HepG2 (cell line): Measurements from ENCODE around the gene AP2B1. TPM values are rescaled to one million over a fixed set of nuclear protein-coding genes. Genes with fewer than 3 reads are reported as not detected.

Source experiments
- ATAC-seq: fragments of 200-7000 bp; cut with Tn5 transposase; 3 replicates; pipeline ENCODE4 v1.9.1; 2020; ENCODE audit warnings: mild to moderate bottlenecking, moderate library complexity
- BruUV-seq: library from RNA; stranded (reverse); fragments of 400-500 nt; replicated peaks from 2 replicates; lab custom pipeline; 2021; lab: Mats Ljungman, UMichigan
- CTCF ChIA-PET: fragments of 300-600 bp; formaldehyde crosslinking; extraction: SDS; loops from one replicate; lab custom pipeline; 2021; ENCODE audit warnings: low total read pairs, inconsistent platforms, low intra/inter-chr PET ratio; lab: Yijun Ruan, JAX
- POLR2A ChIA-PET: fragments of 350-600 bp; sonication (Branson Sonifier 250); formaldehyde crosslinking; loops from one replicate; lab custom pipeline; 2020; ENCODE audit warnings: antibody characterized with exemption, inconsistent platforms; lab: Yijun Ruan, JAX
- DNase-seq: peaks from one replicate; pipeline ENCODE4 v3.0.0-alpha.2; 2015; ENCODE audit warnings: low spot score
- FAIRE-seq: peaks from 3 replicates; lab custom pipeline; 2011; peaks lifted over from hg19 to GRCh38; lab: Jason Lieb, UNC
- H2AFZ ChIP-seq: one replicate; pipeline ENCODE4 v1.6.1; 2011; ENCODE audit warnings: low read length, inconsistent platforms
- H3K27ac ChIP-seq: fragments of 300-600 bp; 3 replicates; pipeline ENCODE4 v1.8.0; 2011; ENCODE audit warnings: mixed run types, mild to moderate bottlenecking, mixed read lengths, low read length, inconsistent platforms; ENCODE audit not compliant: insufficient read depth; ENCODE audit errors: extremely low read length
- H3K27me3 ChIP-seq, 2 experiments: fragments of 200-600 bp in 1 of 2; 2 replicates in 1 of 2; 3 replicates in 1 of 2; pipeline versions ENCODE4 v1.6.0 to v1.8.0; 2011; ENCODE audit warnings: low read length in 2 of 2, mild to moderate bottlenecking in 2 of 2, moderate library complexity in 2 of 2, inconsistent platforms in 1 of 2; ENCODE audit not compliant: insufficient read depth in 2 of 2, control insufficient read depth in 1 of 2
- H3K36me3 ChIP-seq, 2 experiments: fragments of 200-600 bp in 1 of 2; replicated peaks in 1 of 2; 2 replicates in 1 of 2; 3 replicates in 1 of 2; pipeline versions ENCODE4 v1.5.1 to v1.8.0; 2011; ENCODE audit warnings: low read length in 2 of 2, inconsistent platforms in 1 of 2; ENCODE audit not compliant: insufficient read depth in 2 of 2, control insufficient read depth in 1 of 2
- H3K4me1 ChIP-seq: 2 replicates; pipeline ENCODE4 v1.5.1; 2012; ENCODE audit warnings: low read length, inconsistent platforms; ENCODE audit not compliant: insufficient read depth
- H3K4me2 ChIP-seq: 2 replicates; pipeline ENCODE4 v1.6.0; 2011; ENCODE audit warnings: low read depth, low read length, inconsistent platforms
- H3K4me3 ChIP-seq, 3 experiments: fragments of 200-600 bp in 1 of 3; sonication (generic), shearing (Covaris generic) in 1 of 3; replicated peaks in 1 of 3; 2 replicates each; pipeline ENCODE4 v1.5.1; 2011 to 2016; ENCODE audit warnings: low read length in 3 of 3, inconsistent platforms in 2 of 3, low read depth in 2 of 3, mild to moderate bottlenecking in 2 of 3, control low read depth in 1 of 3, mixed read lengths in 1 of 3; ENCODE audit not compliant: insufficient read depth in 1 of 3
- H3K79me2 ChIP-seq: one replicate; pipeline ENCODE4 v1.6.1; 2011; ENCODE audit warnings: low read length, inconsistent platforms; ENCODE audit not compliant: insufficient read depth
- H3K9ac ChIP-seq: 2 replicates; pipeline ENCODE4 v1.6.0; 2011; ENCODE audit warnings: mild to moderate bottlenecking, low read depth, low read length, inconsistent platforms; ENCODE audit not compliant: insufficient read depth
- H3K9me3 ChIP-seq: 2 replicates; pipeline ENCODE4 v1.5.1; 2012; ENCODE audit warnings: mild to moderate bottlenecking, low read length
- H4K20me1 ChIP-seq: 2 replicates; pipeline ENCODE4 v1.6.0; 2011; ENCODE audit warnings: inconsistent platforms, mild to moderate bottlenecking, low read length, moderate library complexity; ENCODE audit not compliant: insufficient read depth
- ATM ChIP-seq: fragments of 450-650 bp; IDR thresholded peaks from 2 replicates; pipeline ENCODE4 v1.7.1; 2017; ENCODE audit warnings: mild to moderate bottlenecking, borderline replicate concordance
- LCORL ChIP-seq, 2 experiments: fragments of 450-650 bp in 1 of 2; sonication (generic) in 1 of 2; formaldehyde crosslinking in 1 of 2; IDR thresholded peaks; 2 replicates each; pipeline versions ENCODE4 v1.5.0 to v1.6.1; 2017 to 2020; ENCODE audit warnings: antibody characterized with exemption in 1 of 2, missing genetic modification reagents in 1 of 2
- RNF2 ChIP-seq: fragments of 450-650 bp; conservative IDR thresholded peaks from 2 replicates; pipeline ENCODE4 v1.6.1; 2016; ENCODE audit warnings: low read depth
- SAP130 ChIP-seq: IDR thresholded peaks from 2 replicates; pipeline ENCODE4 v1.6.1; 2016; ENCODE audit warnings: low read depth
- TSC22D2 ChIP-seq: sonication (generic); formaldehyde crosslinking; IDR thresholded peaks from 2 replicates; pipeline ENCODE4 v1.5.1; 2020; ENCODE audit warnings: missing genetic modification reagents, mild to moderate bottlenecking, borderline replicate concordance
- ZBTB7B ChIP-seq: sonication (generic); formaldehyde crosslinking; IDR thresholded peaks from 2 replicates; pipeline ENCODE4 v1.4.0; 2020; ENCODE audit warnings: missing genetic modification reagents
- ZNF205 ChIP-seq: IDR thresholded peaks from 2 replicates; pipeline ENCODE4 v1.6.1; 2018; ENCODE audit warnings: missing biosample characterization, missing genetic modification reagents
- ZNF343 ChIP-seq: sonication (generic); formaldehyde crosslinking; IDR thresholded peaks from 2 replicates; pipeline ENCODE4 v1.4.0; 2020; ENCODE audit warnings: mild to moderate bottlenecking, missing genetic modification reagents
- ZNF558 ChIP-seq: sonication (generic); formaldehyde crosslinking; IDR thresholded peaks from 2 replicates; pipeline ENCODE4 v1.9.0; 2022; ENCODE audit warnings: mild to moderate bottlenecking, missing genetic modification reagents, borderline replicate concordance
- ZNF772 ChIP-seq: sonication (generic); formaldehyde crosslinking; IDR thresholded peaks from 2 replicates; pipeline ENCODE4 v1.5.0; 2020; ENCODE audit warnings: mild to moderate bottlenecking, missing genetic modification reagents
- ZSCAN22 ChIP-seq: sonication (generic); formaldehyde crosslinking; IDR thresholded peaks from 2 replicates; pipeline ENCODE4 v1.4.0; 2020; ENCODE audit warnings: mild to moderate bottlenecking, missing genetic modification reagents
- WGBS: methylation state at CpG from one replicate; pipeline ENCODE4 v1.1.6; 2017; ENCODE audit warnings: low lambda C conversion rate; 5-methylcytosine and 5-hydroxymethylcytosine counted together
- in situ Hi-C: cut with HindIII; loops from 2 replicates; pipeline ENCODE4 v1.10.0; 2017; ENCODE audit warnings: low pct_unique_long_range_greater_than_20kb; ENCODE audit not compliant: extremely low pct_ligation_motif_present
- intact Hi-C: fragments of 100-400 bp; cut with micrococcal nuclease; formaldehyde crosslinking; loops from one replicate; pipeline ENCODE4 v1.10.0; 2022; ENCODE audit not compliant: unreplicated experiment
- polyA plus RNA-seq, 8 experiments: library from polyadenylated mRNA; depleted of rRNA in 3 of 8; stranded (reverse) in 7 of 8; unstranded in 1 of 8; fragments of >200 nt; fragmentation: Illumina TruSeq in 4 of 8; extraction: Trizol in 4 of 8; gene quantifications; 2 replicates each; pipeline versions ENCODE4 v1.2.1 to v1.2.3, GENCODE V29; 2011 to 2016; ENCODE audit warnings: low read depth in 4 of 8, missing spikeins in 1 of 8, mixed read lengths in 1 of 8; ENCODE audit not compliant: insufficient read depth in 1 of 8
- total RNA-seq, 5 experiments: library from RNA; depleted of rRNA; stranded (reverse); fragments of >200 nt; fragmentation: Illumina TruSeq; extraction: Trizol; gene quantifications; 2 replicates each; pipeline ENCODE4 v1.2.3, GENCODE V29; 2016; ENCODE audit warnings: low read depth in 1 of 5
- TF ChIP-seq, protein P1 (sequence below): sonication (generic); formaldehyde crosslinking; IDR thresholded peaks from 2 replicates; pipeline ENCODE4 v1.5.0; 2020; ENCODE audit warnings: mild to moderate bottlenecking, missing genetic modification reagents
- TF ChIP-seq, protein P2 (sequence below): sonication (generic); formaldehyde crosslinking; IDR thresholded peaks from 2 replicates; pipeline ENCODE4 v1.4.0; 2020; ENCODE audit warnings: missing genetic modification reagents, low read depth, mild to moderate bottlenecking, borderline replicate concordance
- TF ChIP-seq, protein P3 (sequence below): sonication (generic); formaldehyde crosslinking; IDR thresholded peaks from 2 replicates; pipeline ENCODE4 v1.4.0; 2020; ENCODE audit warnings: missing genetic modification reagents, borderline replicate concordance
- TF ChIP-seq, protein P4 (sequence below): IDR thresholded peaks from 2 replicates; pipeline ENCODE4 v1.6.1; 2016; ENCODE audit warnings: mild to moderate bottlenecking, missing biosample characterization, missing genetic modification reagents

AP2B1 gene
- total and polyA plus RNA-seq, 2 of the 13 experiments (the other 11 are each of a cell fraction or from before 2014, with no cell fraction given): 23.8 to 71.3 TPM

DNA sequence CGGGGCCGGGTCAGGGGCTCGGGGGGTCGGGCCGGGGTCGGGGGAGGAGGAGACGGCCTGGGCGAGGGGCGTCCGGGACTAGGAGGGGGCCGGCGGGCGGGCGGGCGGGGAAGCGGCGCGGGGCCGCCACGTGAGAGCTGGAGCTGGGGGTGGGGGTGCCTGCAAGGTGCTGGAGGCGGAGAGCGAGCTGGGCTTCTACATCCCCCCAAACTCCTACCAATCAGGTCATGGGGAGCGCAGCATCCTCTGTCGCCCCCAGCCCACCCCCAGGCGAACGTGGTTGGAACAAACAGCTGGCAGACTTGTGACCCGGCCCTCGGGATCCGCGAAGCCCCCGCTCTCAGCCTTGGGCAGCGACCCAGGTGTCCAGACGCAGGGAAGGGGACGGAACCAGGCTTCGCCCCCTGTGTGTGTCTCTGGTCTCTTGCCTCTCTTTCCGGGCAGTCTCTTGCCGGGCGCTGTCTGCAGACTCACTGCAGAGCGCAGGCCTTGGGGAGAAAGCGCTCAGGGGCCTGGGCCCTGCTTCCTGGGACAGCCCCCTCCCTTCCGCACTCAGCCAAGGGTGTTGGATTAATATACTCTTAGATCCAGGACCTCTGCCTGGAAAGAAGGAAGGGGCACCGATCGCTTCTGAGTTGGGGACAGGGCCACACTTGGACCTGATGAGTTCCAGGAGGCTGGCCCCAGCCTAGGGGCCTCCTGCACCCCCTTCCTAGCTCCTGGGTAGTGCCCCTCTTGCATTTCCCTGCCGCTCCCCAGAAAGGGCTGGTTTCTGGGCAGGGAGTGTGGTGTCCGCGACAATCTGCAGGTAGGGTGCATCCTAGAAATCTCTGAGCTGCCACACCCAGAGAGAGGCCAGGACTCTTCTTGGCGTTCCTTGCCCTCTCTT is 145.0 kb downstream of the AP2B1 start:
- Histone ChIP-seq H3K27ac (peak overlapping the region; percentile 36), H3K79me2 (peaks cover 2% of the 10 kb centered on the region), H3K4me2 (peak overlapping the region; percentile 82), H3K9me3 (no peaks in the 10 kb centered on the region), H3K27me3 (no peaks in the 10 kb centered on the region), H3K36me3 (no peaks in the 10 kb centered on the region), H3K4me1 (peaks cover 24% of the 10 kb centered on the region), H3K9ac (peak overlapping the region; percentile 65), H3K4me3 (peak overlapping the region; percentile 68 to 87 (median 70)), H2AFZ (no peak overlapping the region), H4K20me1 (no peaks in the 10 kb centered on the region)
- BruUV-seq: no TSS peak
- in situ Hi-C loops: loop anchor here (25.0 kb wide), 1 partner anchor 420 kb away; no protein-coding TSS in a partner anchor
- peak; percentile 63 for ATAC-seq
- FAIRE-seq: no peak
- ChIA-PET POLR2A (interaction anchor here (0.8 to 1.8 kb wide), 6 partner anchors 16 to 154 kb away, joined by 3 to 7 read pairs (median 4); partner anchors contain the start of genes PEX12 and TAF15), CTCF (no interaction called here)
- 58% methylated on average over 3 of the region's 47 CpGs for WGBS
- DNase-seq: no peak
- intact Hi-C loops: no loop called here
- TF ChIP-seq ATM: no peak
- no peak for TF ChIP-seq RNF2
- 0 out of 2 replicates have a peak, but pooled peaks have one; percentile 16 for TF ChIP-seq ZNF205 (CRISPR knock-in tag)
- TF ChIP-seq, protein P1, sequence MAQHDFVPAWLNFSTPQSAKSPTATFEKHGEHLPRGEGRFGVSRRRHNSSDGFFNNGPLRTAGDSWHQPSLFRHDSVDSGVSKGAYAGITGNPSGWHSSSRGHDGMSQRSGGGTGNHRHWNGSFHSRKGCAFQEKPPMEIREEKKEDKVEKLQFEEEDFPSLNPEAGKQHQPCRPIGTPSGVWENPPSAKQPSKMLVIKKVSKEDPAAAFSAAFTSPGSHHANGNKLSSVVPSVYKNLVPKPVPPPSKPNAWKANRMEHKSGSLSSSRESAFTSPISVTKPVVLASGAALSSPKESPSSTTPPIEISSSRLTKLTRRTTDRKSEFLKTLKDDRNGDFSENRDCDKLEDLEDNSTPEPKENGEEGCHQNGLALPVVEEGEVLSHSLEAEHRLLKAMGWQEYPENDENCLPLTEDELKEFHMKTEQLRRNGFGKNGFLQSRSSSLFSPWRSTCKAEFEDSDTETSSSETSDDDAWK (CRISPR knock-in tag): no peak
- TF ChIP-seq, protein P2, sequence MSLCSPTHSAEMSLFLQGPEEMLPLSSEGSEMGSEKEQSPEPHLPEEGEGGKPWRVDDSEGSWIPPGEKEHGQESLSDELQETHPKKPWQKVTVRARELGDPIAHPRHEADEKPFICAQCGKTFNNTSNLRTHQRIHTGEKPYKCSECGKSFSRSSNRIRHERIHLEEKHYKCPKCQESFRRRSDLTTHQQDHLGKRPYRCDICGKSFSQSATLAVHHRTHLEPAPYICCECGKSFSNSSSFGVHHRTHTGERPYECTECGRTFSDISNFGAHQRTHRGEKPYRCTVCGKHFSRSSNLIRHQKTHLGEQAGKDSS (CRISPR knock-in tag): 0 out of 2 replicates have a peak, but pooled peaks have one; percentile 4
- TF ChIP-seq, protein P3, sequence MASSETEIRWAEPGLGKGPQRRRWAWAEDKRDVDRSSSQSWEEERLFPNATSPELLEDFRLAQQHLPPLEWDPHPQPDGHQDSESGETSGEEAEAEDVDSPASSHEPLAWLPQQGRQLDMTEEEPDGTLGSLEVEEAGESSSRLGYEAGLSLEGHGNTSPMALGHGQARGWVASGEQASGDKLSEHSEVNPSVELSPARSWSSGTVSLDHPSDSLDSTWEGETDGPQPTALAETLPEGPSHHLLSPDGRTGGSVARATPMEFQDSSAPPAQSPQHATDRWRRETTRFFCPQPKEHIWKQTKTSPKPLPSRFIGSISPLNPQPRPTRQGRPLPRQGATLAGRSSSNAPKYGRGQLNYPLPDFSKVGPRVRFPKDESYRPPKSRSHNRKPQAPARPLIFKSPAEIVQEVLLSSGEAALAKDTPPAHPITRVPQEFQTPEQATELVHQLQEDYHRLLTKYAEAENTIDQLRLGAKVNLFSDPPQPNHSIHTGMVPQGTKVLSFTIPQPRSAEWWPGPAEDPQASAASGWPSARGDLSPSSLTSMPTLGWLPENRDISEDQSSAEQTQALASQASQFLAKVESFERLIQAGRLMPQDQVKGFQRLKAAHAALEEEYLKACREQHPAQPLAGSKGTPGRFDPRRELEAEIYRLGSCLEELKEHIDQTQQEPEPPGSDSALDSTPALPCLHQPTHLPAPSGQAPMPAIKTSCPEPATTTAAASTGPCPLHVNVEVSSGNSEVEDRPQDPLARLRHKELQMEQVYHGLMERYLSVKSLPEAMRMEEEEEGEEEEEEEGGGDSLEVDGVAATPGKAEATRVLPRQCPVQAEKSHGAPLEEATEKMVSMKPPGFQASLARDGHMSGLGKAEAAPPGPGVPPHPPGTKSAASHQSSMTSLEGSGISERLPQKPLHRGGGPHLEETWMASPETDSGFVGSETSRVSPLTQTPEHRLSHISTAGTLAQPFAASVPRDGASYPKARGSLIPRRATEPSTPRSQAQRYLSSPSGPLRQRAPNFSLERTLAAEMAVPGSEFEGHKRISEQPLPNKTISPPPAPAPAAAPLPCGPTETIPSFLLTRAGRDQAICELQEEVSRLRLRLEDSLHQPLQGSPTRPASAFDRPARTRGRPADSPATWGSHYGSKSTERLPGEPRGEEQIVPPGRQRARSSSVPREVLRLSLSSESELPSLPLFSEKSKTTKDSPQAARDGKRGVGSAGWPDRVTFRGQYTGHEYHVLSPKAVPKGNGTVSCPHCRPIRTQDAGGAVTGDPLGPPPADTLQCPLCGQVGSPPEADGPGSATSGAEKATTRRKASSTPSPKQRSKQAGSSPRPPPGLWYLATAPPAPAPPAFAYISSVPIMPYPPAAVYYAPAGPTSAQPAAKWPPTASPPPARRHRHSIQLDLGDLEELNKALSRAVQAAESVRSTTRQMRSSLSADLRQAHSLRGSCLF (CRISPR knock-in tag): no peak
- no peak for TF ChIP-seq LCORL (IDR thresholded peaks at IDR 0.05)
- TF ChIP-seq LCORL (CRISPR knock-in tag; IDR thresholded peaks at IDR 0.05): no peak
- TF ChIP-seq ZNF772: no peak
- no peak for TF ChIP-seq ZNF343 (CRISPR knock-in tag)
- no peak for TF ChIP-seq ZNF558 (CRISPR knock-in tag)
- TF ChIP-seq, protein P4, sequence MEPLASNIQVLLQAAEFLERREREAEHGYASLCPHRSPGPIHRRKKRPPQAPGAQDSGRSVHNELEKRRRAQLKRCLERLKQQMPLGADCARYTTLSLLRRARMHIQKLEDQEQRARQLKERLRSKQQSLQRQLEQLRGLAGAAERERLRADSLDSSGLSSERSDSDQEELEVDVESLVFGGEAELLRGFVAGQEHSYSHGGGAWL (CRISPR knock-in tag): no peak
- TF ChIP-seq SAP130 (CRISPR knock-in tag): peak; percentile 40; the same call in 1 of the 2 replicates
- no peak for TF ChIP-seq TSC22D2 (CRISPR knock-in tag)
- TF ChIP-seq ZSCAN22: no peak
- no peak for TF ChIP-seq ZBTB7B (CRISPR knock-in tag)
